ENCODE results near the gene UNKL.

UNKL gene

DNA sequence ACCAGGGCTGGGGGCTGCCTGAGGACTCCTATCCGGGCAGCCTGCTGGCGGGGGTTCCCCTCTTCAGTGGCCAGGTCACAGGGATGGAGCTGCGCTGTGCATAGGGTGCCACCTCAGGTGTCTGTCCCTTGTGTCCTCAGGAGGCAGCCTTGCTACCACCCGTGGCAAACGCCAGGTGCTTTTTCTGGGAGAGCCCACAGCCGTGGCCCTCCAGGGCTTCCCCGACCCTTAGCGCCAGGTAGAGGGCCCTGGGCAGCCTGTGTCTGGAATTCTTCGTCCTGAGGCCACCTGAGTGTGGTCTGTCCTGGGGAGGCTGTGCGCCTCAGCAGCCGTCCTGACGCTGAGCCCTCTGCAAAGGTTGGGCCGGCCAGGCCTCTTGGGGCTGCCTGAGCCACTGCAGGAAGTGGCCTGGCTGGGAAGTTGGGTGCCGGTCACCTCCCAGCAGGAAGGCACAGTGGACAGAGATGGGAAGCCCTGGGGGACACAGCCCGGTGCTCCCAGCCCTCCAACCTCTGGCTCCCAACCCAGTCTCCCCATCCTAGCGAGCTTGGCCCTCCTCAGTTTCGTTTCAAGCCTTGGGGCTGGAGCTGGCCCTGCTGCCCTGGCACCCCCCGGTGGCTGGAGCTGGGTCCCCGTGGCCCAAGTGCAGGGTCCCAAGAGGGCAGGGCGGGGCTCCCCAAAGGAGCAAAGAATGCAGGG, 88.7 kb downstream of the UNKL start:
- no peak for DNase-seq (ENCODE audit: low spot score)

DNA sequence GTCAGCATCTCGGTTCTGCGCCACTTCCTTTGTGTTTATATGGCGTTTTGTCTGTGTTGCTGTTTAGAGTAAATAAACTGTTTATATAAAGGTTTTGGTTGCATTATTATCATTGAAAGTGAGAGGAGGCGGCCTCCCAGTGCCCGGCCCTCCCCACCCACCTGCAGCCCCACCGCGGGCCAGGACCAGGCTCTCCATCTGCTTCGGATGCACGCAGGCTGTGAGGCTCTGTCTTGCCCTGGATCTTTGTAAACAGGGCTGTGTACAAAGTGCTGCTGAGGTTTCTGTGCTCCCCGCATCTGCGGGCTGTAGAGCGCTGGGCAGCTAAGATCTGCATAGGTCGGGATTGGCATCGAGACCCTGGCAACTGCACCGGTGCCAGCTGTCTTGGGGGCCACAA, 89.2 kb downstream of the UNKL start:
- no peak for DNase-seq (ENCODE audit: low spot score)

GRCh38 chr16:1324286-1324826, 90.1 kb downstream of the UNKL start:
- no peak for DNase-seq (ENCODE audit: low spot score)

- no peak for DNase-seq (ENCODE audit: low spot score)
These were observed 90.9 kb downstream of the UNKL start for GRCh38 chr16:1323296-1324239.

DNA sequence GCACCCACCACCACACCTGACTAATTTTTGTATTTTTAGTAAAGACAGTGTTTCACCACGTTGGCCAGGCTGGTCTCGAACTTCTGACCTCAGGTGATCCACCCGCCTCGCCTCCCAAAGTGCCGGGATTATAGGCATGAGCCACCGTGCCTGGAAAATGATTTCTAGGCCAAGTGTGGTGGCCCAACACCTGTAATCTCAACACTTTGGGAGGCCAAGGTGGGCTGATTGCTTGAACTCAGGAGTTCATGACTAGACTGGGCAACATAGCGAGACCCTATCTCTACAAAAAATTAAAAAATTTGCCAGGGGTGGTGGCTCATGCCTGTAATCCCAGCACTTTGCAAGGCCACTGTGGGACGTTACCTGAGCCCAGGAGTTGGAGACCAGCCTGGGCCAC, 92.1 kb downstream of the UNKL start:
- DNase-seq (ENCODE audit: low spot score), result no peak

GRCh38 chr16:1320658-1321240, 93.8 kb downstream of the UNKL start:
- DNase-seq (ENCODE audit: low spot score), result no peak

DNA sequence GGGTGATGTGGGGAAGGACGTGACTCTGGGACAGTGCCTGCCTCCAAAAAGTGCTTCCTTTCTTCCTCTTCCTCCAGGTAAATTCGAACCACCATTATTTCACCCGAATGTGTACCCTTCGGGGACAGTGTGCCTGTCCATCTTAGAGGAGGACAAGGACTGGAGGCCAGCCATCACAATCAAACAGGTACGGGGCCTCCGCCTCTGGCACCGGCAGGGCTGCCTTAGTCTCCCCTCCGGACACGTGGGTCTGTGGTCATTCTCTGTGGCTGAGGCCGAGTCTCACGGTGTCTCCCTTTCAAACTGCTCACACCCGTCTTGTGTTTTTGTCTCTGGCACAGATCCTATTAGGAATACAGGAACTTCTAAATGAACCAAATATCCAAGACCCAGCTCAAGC, 94.4 kb downstream of the UNKL start:
- DNase-seq (ENCODE audit: low spot score), result no peak

GRCh38 chr16:1319041-1319440, 95.5 kb downstream of the UNKL start:
- DNase-seq (ENCODE audit: low spot score), result no peak

GRCh38 chr16:1318268-1318545, 96.3 kb downstream of the UNKL start:
- DNase-seq (ENCODE audit: low spot score), result no peak

GRCh38 chr16:1317479-1318267, 96.8 kb downstream of the UNKL start:
- DNase-seq (ENCODE audit: low spot score), result no peak

GRCh38 chr16:1316033-1316405, 98.5 kb downstream of the UNKL start:
- DNase-seq (ENCODE audit: low spot score), result no peak

GRCh38 chr16:1315081-1316032, 99.1 kb downstream of the UNKL start:
- no peak for DNase-seq (ENCODE audit: low spot score)

GRCh38 chr16:1314399-1315068, 100.0 kb downstream of the UNKL start:
- no peak for DNase-seq (ENCODE audit: low spot score)

- no peak for DNase-seq (ENCODE audit: low spot score)
These were observed 100.7 kb downstream of the UNKL start for GRCh38 chr16:1313721-1314369.

Data from germinal center (tissue), 1 donor.